GM12874 (cell line): ENCODE data around the gene FGFR3.

Experiments used
- TF ChIP-seq, protein P1 (sequence below): IDR thresholded peaks from 2 replicates; pipeline ENCODE4 v1.5.1; 2011; ENCODE audit warnings: low read depth, mild to moderate bottlenecking, control low read depth, low read length, moderate library complexity; ENCODE audit not compliant: insufficient read depth

FGFR3 gene

DNA sequence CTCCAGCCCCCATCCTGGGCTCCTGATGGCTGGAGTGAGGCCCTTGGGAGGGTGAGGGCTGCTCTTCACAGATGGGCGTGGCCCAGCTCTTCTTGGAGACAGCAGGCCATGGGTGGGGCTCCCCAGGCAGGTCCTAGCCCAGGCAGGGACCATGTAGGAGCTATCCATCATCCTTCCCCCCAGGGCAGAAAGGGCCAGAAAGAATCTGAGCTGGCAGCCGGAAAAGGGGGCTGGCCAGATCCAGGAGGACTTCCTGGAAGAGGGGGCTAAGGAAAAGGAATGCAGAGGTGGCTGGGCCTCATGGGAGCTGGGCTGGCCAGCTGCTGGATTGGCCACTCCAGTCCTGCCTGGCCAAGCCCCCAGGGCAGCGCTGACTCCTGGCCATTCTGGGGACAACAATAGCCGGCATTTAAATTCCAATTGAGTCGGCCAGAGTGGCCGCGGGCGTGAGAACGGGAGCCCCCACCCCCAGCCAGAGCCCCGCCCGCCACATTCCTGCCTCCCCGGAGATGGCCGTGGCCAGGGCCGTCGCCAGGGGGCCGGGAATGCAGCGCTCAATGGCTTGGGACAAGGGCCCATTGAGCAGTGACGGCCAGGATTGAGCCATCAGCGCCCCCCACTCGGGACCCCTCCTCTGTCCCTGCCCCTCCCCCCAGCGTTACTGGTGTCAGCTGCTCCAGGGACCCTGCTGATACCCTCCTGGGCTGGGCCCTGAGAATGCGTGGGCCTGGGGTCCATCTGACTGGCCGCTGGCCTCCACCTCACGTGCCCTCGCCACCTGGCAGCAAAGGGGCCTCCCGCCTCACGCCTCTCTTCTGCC lies 15.1 kb upstream of the FGFR3 start:
- TF ChIP-seq, protein P1, sequence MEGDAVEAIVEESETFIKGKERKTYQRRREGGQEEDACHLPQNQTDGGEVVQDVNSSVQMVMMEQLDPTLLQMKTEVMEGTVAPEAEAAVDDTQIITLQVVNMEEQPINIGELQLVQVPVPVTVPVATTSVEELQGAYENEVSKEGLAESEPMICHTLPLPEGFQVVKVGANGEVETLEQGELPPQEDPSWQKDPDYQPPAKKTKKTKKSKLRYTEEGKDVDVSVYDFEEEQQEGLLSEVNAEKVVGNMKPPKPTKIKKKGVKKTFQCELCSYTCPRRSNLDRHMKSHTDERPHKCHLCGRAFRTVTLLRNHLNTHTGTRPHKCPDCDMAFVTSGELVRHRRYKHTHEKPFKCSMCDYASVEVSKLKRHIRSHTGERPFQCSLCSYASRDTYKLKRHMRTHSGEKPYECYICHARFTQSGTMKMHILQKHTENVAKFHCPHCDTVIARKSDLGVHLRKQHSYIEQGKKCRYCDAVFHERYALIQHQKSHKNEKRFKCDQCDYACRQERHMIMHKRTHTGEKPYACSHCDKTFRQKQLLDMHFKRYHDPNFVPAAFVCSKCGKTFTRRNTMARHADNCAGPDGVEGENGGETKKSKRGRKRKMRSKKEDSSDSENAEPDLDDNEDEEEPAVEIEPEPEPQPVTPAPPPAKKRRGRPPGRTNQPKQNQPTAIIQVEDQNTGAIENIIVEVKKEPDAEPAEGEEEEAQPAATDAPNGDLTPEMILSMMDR: no peak

DNA sequence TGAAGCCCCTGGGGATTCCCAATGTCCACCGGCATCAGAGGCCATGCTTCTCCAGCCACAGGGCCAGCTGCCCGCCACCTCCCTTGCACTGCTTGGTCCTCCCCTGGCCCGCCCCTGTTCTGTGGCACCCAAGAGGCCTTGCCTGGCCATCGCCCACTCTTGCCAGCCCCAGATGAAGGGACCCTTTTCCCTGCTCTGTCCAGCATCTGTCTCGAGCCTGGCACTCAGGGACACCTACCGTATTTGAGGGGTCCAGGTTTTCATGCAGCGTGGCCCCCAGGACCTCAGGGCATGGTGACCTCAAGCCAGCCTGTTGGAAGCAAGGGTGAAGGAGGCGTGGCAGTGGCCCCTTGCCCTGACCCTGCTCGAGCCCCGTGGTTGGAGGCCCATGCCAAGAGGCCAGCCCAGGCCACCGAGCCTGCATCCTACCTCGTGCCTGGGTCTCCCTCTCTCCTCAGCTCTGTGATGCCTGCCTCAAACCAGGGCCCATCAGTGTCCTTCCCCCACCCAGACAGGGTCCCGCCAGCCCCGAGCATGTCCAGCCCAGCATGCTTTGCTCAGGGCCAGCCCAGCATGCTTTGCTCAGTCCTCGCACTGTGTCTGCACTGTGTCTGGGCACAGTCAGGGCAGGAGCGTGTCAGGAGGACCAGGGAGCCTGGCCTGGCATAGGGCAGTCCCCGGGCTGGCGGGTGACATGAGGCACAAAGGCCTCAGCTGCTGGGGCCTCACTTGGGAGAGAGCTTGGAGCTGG lies 14.3 kb upstream of the FGFR3 start:
- TF ChIP-seq, protein P1: no peak

DNA sequence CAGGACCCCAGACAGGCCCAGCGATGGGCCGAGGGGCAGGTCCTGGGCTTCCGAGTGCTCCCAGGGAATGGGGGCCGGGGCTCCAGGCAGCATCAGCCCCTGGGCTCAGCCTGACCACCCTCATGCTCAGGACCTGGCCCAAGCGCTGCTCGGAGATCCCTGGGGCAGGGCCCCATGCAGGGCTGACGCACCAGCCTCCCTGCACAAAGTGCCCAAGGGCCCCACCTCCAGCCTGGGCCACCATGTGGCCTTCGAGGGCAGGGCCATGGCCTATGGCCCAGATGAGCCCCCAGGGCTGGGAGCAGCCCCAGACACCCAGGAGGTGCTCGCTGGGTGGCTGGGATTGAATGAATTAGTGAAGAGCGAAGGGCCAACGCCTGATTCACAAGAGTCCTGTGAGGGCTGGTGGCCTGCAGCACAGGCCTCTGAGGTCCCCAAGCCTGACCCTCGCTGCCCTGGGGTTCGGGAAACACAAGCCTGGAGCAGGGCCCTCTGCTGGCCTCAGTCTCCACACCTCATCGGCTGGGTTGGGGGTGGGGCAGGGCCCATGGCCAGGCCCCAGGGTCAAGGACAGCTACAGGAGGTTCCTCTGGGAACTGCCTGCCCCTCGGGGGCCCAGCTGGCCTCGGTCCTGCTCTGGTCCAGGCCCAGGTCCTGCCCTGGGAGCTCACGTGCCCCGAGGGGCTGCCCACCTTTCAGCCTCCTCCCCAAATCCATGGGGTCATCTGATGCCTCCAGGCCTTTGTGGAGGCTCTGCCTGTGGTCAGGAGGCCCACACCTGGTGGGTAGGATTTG lies 13.3 kb upstream of the FGFR3 start:
- TF ChIP-seq, protein P1: no peak

DNA sequence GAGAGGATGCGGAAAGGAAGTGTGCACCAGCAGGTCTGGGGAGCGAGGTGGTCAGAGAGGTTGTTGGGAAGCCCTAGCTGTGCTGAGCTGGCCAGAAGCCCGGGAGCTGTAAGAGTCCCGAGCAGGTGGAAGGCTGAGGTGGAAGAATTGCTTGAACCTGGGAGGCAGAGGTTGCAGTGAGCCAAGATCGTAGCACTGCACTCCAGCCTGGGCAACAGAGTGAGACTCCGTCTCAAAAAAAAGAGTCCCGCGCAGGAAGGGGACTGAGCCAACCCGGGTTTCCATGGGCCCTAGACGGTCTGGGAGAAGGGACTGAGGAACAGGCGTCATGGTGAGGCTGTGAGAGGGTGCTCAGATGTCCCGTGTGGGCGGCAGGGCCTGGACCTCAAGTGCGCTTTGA lies 12.7 kb upstream of the FGFR3 start:
- TF ChIP-seq, protein P1: no peak

DNA sequence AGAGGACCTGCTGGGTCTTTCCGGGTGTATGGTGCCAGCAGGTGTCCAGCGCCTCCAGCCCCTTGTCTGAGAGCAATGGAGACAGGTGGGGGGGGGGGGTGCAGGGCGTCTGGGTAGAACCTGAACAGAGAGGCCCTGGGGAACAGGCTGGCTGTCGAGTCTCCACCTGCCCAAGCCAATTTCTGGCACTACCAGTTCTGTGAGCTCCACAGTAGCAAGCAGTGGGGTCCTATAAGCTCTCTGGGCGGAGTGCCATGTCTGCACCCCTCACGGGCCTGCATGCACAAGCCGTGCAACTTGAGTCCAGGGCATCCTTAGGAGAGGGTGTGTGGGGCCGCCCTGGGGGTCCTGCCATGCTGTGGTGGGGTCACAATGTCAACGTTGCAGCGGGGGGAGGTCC lies 10.1 kb upstream of the FGFR3 start:
- TF ChIP-seq, protein P1: no peak

DNA sequence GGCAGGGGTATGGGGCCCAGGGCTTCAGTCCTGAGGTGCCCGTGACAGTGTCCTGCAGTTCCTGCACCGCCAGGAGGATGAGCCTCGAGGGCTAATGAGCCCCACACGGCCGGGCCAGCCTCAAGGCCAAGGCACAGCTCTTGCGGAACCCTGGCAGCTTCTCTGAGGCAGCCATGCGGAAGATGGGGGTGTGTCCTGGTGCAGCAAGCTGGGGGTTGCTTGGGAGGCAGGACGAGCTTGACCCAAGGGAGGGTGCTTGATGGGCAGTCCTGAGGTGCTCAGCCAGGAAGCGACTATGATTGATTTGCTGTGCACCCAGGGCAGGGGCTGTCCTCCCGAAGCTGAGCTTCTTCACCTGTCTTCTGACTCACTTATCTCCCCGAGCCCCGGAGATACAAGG lies 9.1 kb upstream of the FGFR3 start:
- TF ChIP-seq, protein P1: no peak

DNA sequence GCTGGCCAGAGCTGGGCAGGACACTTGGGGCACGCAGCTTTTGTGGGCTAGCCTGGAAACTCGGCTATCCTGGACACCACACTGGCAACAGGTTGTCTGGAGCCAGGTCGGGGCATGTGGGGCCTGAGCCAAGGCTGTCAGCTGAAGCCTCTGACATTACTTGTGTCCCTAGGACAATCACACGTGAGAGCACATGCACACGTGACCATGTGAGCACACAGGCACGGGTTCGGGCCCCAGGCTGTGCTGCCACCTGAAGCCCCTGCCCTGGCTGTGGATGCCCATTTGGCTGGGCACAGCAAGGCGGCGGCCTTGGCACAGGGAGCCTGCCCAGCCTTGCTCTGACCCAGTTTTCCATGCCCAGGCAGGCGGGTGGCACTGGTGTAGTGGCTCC lies 8.7 kb upstream of the FGFR3 start:
- TF ChIP-seq, protein P1: no peak
